Measurements from ENCODE around the gene TEAD1.

TEAD1 gene

DNA sequence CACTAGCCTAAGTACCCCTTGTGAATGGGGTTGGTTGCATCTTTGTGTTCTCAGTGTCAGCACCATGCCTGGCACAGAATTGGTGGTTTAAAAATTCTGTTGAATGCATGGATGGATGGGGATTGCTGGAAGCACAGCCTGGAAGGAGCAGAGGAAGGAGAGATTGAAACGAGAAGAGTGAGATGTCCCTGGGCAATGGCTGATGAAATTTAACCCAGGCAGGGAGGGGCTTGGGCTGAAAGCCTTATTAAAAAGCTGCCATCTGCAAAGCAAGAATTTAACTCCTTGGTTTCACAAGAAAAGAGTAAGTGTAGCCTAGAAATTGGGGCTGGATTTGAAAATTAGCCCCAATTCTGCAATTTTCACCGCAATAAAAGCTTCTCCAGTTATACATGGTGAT, 126.7 kb downstream of the TEAD1 start:
- H3K27ac Mint-ChIP-seq = no peak overlapping the region
- H3K27me3 Mint-ChIP-seq = peaks cover 19% of the 10 kb centered on the region
- H3K9me3 Mint-ChIP-seq = no peaks in the 10 kb centered on the region
- no peaks in the 10 kb centered on the region for H3K36me3 Mint-ChIP-seq (ENCODE audit: low read depth)
- intact Hi-C loops (cut with micrococcal nuclease) = no loop called here
- H3K4me1 Mint-ChIP-seq (ENCODE audit: low read depth) = no peaks in the 10 kb centered on the region
- H3K4me3 Mint-ChIP-seq = no peak overlapping the region

- Mint-ChIP-seq H3K4me3 (no peak overlapping the region), H3K27me3 (peaks cover 19% of the 10 kb centered on the region), H3K4me1 (ENCODE audit: low read depth) (no peaks in the 10 kb centered on the region), H3K27ac (no peak overlapping the region), H3K36me3 (ENCODE audit: low read depth) (no peaks in the 10 kb centered on the region), H3K9me3 (no peaks in the 10 kb centered on the region)
- intact Hi-C loops (cut with micrococcal nuclease) = no loop called here
Observed at GRCh38 chr11:12801976-12802375, 127.8 kb downstream of the TEAD1 start.

DNA sequence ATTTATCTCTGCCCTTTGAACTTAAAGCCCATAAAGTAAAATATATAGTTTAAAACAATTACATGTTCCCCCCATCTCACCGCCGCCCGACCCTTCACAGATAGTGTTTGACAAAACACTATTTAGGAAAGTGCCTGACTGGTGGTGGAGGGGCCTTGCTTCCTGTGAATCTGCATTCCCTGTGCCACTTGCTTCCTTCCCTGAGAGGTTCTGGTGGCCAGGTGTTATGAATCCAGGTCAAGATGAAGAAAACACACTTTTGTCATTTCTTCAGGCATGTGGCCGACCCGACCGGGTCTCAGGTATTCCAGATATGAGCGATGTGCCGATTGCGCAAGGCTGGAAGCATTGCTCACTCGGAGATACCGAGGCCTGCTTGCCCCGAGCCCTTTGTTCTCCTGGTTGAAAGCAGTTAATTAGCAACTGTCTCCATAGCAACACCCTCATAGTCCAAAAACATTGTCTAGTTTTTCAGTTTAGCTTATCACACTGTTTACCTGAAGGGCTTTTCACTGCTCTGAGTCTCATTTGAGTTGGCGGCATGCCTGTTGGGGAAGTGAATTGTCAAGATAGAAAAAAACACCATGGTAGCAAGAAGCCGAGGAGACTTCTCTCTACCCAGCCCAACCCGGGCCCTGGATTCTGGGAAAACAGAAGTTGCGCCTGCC, 128.3 kb downstream of the TEAD1 start:
- intact Hi-C loops (cut with micrococcal nuclease) = no loop called here
- Mint-ChIP-seq H3K4me3 (no peak overlapping the region), H3K36me3 (ENCODE audit: low read depth) (no peaks in the 10 kb centered on the region), H3K4me1 (ENCODE audit: low read depth) (no peaks in the 10 kb centered on the region), H3K27me3 (peaks cover 19% of the 10 kb centered on the region), H3K9me3 (no peaks in the 10 kb centered on the region), H3K27ac (no peak overlapping the region)

- Mint-ChIP-seq H3K4me1 (ENCODE audit: low read depth) (no peaks in the 10 kb centered on the region), H3K36me3 (ENCODE audit: low read depth) (no peaks in the 10 kb centered on the region), H3K9me3 (no peaks in the 10 kb centered on the region), H3K27ac (no peak overlapping the region), H3K27me3 (peaks cover 19% of the 10 kb centered on the region), H3K4me3 (no peak overlapping the region)
- intact Hi-C loops (cut with micrococcal nuclease) = no loop called here
Observed at GRCh38 chr11:12803086-12803826, 129.0 kb downstream of the TEAD1 start.

- intact Hi-C loops (cut with micrococcal nuclease) = no loop called here
- peaks cover 6% of the 10 kb centered on the region for H3K27me3 Mint-ChIP-seq
Observed at GRCh38 chr11:12806113-12806512, 131.9 kb downstream of the TEAD1 start.

GRCh38 chr11:12807621-12808020, 133.4 kb downstream of the TEAD1 start:
- H3K27ac Mint-ChIP-seq = no peak overlapping the region
- no peaks in the 10 kb centered on the region for H3K36me3 Mint-ChIP-seq (ENCODE audit: low read depth)
- no peak overlapping the region for H3K4me3 Mint-ChIP-seq
- no peaks in the 10 kb centered on the region for H3K4me1 Mint-ChIP-seq (ENCODE audit: low read depth)
- intact Hi-C loops (cut with micrococcal nuclease) = no loop called here
- no peaks in the 10 kb centered on the region for H3K9me3 Mint-ChIP-seq
- peaks cover 6% of the 10 kb centered on the region for H3K27me3 Mint-ChIP-seq

More at GRCh38 chr11:12806113-12806512, 131.9 kb downstream of the TEAD1 start:
- Mint-ChIP-seq H3K27ac (no peak overlapping the region), H3K4me3 (no peak overlapping the region), H3K9me3 (no peaks in the 10 kb centered on the region), H3K36me3 (ENCODE audit: low read depth) (no peaks in the 10 kb centered on the region), H3K4me1 (ENCODE audit: low read depth) (no peaks in the 10 kb centered on the region)

- H3K27me3 Mint-ChIP-seq = peaks cover 5% of the 10 kb centered on the region
- intact Hi-C loops (cut with micrococcal nuclease) = no loop called here
Observed at GRCh38 chr11:12808519-12808918, 134.3 kb downstream of the TEAD1 start.

GRCh38 chr11:12809364-12809763, 135.1 kb downstream of the TEAD1 start:
- Mint-ChIP-seq H3K4me1 (ENCODE audit: low read depth) (no peaks in the 10 kb centered on the region), H3K27ac (no peak overlapping the region), H3K36me3 (ENCODE audit: low read depth) (no peaks in the 10 kb centered on the region), H3K4me3 (no peak overlapping the region), H3K27me3 (peaks cover 9% of the 10 kb centered on the region), H3K9me3 (no peaks in the 10 kb centered on the region)
- intact Hi-C loops (cut with micrococcal nuclease) = no loop called here

More at GRCh38 chr11:12808519-12808918, 134.3 kb downstream of the TEAD1 start:
- H3K4me1 Mint-ChIP-seq (ENCODE audit: low read depth) = no peaks in the 10 kb centered on the region
- no peak overlapping the region for H3K27ac Mint-ChIP-seq
- H3K36me3 Mint-ChIP-seq (ENCODE audit: low read depth) = no peaks in the 10 kb centered on the region
- no peak overlapping the region for H3K4me3 Mint-ChIP-seq
- H3K9me3 Mint-ChIP-seq = no peaks in the 10 kb centered on the region

- H3K27ac Mint-ChIP-seq = no peak overlapping the region
- H3K27me3 Mint-ChIP-seq = peaks cover 14% of the 10 kb centered on the region
- intact Hi-C loops (cut with micrococcal nuclease) = no loop called here
- no peaks in the 10 kb centered on the region for H3K36me3 Mint-ChIP-seq (ENCODE audit: low read depth)
- H3K4me3 Mint-ChIP-seq = no peak overlapping the region
- H3K9me3 Mint-ChIP-seq = no peaks in the 10 kb centered on the region
- no peaks in the 10 kb centered on the region for H3K4me1 Mint-ChIP-seq (ENCODE audit: low read depth)
Observed at GRCh38 chr11:12809864-12810567, 135.8 kb downstream of the TEAD1 start.

DNA sequence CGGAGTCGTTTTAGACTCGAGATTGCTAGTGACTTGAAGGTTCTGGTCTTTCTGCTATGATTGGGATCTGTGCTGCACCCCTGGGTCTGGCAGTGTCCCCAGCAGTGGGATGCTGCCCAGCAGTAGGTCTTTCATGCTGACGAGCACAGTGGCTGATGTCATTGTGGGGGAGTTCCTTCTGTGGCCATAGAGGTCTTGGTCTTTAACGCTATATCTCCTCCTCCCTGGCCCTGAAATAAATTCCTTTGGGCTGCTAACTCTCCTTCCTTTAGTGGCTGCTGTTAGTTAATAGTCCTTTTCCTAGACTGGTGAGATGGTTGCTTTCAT, 136.3 kb downstream of the TEAD1 start:
- Mint-ChIP-seq H3K4me1 (ENCODE audit: low read depth) (no peaks in the 10 kb centered on the region), H3K9me3 (no peaks in the 10 kb centered on the region), H3K27ac (no peak overlapping the region), H3K4me3 (no peak overlapping the region), H3K36me3 (ENCODE audit: low read depth) (no peaks in the 10 kb centered on the region), H3K27me3 (peaks cover 16% of the 10 kb centered on the region)
- intact Hi-C loops (cut with micrococcal nuclease) = no loop called here

GRCh38 chr11:12811861-12812260, 137.6 kb downstream of the TEAD1 start:
- H3K4me3 Mint-ChIP-seq = no peak overlapping the region
- H3K27me3 Mint-ChIP-seq = peaks cover 18% of the 10 kb centered on the region
- H3K4me1 Mint-ChIP-seq (ENCODE audit: low read depth) = no peaks in the 10 kb centered on the region
- no peak overlapping the region for H3K27ac Mint-ChIP-seq
- intact Hi-C loops (cut with micrococcal nuclease) = no loop called here
- no peaks in the 10 kb centered on the region for H3K9me3 Mint-ChIP-seq
- H3K36me3 Mint-ChIP-seq (ENCODE audit: low read depth) = no peaks in the 10 kb centered on the region

- no peaks in the 10 kb centered on the region for H3K4me1 Mint-ChIP-seq (ENCODE audit: low read depth)
- H3K27ac Mint-ChIP-seq = no peak overlapping the region
- H3K4me3 Mint-ChIP-seq = no peak overlapping the region
- no peaks in the 10 kb centered on the region for H3K36me3 Mint-ChIP-seq (ENCODE audit: low read depth)
- no peaks in the 10 kb centered on the region for H3K9me3 Mint-ChIP-seq
- H3K27me3 Mint-ChIP-seq = peaks cover 18% of the 10 kb centered on the region
- intact Hi-C loops (cut with micrococcal nuclease) = no loop called here
Observed at GRCh38 chr11:12812849-12813248, 138.6 kb downstream of the TEAD1 start.

DNA sequence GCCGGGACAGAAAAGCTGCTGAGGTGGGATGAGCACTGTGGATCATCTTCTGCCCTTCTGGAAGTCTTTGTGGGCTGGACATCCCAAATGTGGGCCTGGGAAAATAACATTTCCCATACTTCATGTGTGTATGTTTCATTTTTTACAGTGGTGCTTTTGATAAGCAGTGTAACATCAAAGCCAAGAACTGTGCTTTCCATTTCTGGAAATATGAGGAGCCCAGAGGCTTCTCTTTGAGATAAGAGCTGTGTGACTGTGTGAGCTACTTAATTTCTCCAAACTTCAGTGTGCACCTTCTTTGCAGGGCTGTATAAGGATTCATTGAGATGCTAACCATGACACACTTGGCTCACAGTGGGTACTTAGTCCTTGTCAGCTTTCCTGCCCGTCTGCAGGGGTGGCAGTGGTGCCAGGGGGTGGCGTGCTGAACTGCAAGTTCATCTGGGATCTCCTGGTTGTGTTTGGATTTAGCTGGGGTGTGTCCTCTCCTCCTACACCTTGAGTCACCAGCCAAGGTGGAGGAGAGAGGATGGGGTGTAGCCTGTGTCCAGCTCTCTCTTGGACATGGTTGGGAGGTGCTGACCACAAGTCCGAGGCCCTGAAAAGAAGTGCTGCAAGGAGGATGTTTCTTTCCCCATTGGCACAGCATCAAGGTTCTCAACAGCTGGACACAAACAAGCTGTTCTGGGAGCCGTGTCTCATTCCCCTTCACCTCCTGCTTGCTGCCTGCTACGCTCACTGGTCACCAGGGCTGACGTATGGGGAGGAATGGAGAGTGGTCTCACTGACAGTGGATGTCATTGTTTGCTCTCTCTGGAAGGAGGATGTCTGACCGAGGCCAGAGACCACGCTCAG, 139.4 kb downstream of the TEAD1 start:
- H3K9me3 Mint-ChIP-seq = no peaks in the 10 kb centered on the region
- no peak overlapping the region for H3K4me3 Mint-ChIP-seq
- no peaks in the 10 kb centered on the region for H3K4me1 Mint-ChIP-seq (ENCODE audit: low read depth)
- H3K36me3 Mint-ChIP-seq (ENCODE audit: low read depth) = no peaks in the 10 kb centered on the region
- H3K27me3 Mint-ChIP-seq = peaks cover 18% of the 10 kb centered on the region
- intact Hi-C loops (cut with micrococcal nuclease) = no loop called here
- no peak overlapping the region for H3K27ac Mint-ChIP-seq

DNA sequence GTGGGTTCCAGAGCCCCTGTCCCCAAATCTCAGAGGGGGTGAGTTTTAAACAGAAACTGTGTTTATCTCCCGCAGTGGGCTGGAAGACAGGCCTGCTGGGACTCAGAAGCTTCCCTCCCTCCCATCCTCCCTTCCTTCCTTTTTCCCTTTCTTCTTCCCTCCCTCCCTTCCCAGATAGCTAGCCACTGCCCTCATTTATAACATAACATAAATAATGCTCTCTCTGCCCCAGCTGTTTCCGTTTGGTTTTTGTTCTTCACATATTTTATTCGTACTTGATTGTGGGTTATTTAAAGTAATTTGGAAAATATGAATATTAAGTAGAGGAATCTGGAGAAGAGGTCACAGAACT, 140.9 kb downstream of the TEAD1 start:
- Mint-ChIP-seq H3K4me1 (ENCODE audit: low read depth) (no peaks in the 10 kb centered on the region), H3K36me3 (ENCODE audit: low read depth) (no peaks in the 10 kb centered on the region), H3K4me3 (no peak overlapping the region), H3K27ac (no peak overlapping the region), H3K9me3 (no peaks in the 10 kb centered on the region), H3K27me3 (peaks cover 18% of the 10 kb centered on the region)
- intact Hi-C loops (cut with micrococcal nuclease) = no loop called here

Measured in dendritic cell treated with granulocyte-macrophage colony-stimulating factor and Interleukin-4, amounts not matched to agents 40 ng/mL and 50 ng/mL, for 4 days (primary cell).